HG03460 (cell line): Measurements from ENCODE around the gene SPATS1.
"Not testable (repeated sequence)": the region's sequence is repeated elsewhere in the genome, so short reads cannot be mapped to it uniquely, and the experiment has no call there.

Experiments used
- ATAC-seq: cut with Tn5 transposase; IDR thresholded peaks from one replicate; pipeline ENCODE4 v1.9.1; 2021; ENCODE audit not compliant: unreplicated experiment

The SPATS1 gene

DNA sequence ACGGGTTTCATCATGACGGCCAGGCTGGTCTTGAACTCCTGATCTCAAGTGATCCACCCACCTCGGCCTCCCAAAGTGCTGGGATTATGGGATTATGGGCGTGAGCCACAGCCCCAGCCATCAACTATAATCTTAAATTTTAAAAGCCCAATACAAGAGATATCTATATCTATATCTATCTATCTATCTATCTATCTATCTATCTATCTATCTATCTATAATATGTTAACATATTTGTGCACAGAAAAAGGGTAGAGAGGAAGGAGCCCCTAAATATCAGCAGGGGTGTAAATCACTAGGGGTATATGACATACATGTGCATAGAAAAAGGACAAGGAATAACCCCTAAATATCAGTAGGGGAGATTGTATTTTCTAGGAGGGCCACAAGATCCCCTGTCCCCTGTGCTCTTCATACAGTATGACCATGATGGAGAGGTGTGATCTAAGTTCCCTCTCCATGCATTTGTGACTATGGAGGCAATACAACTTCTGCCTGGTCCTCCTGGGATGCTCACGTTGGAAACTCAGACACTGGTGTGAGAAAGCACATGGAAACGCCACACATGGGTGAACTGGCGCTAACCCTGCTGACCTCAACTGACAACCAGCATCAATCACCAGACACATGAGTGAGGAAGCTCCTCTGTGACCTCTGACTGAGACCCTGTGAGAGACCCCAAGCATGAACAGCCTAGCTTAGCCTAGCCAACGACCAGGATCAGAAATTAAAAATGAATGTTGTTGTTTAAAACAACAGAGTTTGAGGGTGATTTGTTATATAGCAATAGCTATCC lies 1.2 kb upstream of the SPATS1 start:
- no peak for ATAC-seq

DNA sequence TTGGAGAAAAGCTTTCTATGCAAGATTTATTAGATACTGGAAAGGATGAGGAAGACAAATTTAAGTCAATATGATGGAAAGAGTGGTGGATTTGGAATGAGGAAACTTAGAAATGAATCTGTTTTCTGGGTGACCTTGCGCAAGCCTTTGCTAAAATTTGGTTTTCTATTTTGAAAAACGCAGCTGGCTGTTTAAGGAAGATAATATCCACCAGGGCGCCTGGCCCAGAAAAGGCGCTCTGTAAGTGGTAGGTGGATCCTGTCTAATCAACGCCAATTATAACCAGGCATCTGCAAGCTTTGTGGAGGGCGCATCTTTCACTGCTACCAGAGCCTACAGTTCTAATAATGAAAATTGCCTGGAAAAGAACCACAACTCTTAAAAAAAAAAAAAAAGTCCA lies 398 bp upstream of the SPATS1 start:
- ATAC-seq: no peak

DNA sequence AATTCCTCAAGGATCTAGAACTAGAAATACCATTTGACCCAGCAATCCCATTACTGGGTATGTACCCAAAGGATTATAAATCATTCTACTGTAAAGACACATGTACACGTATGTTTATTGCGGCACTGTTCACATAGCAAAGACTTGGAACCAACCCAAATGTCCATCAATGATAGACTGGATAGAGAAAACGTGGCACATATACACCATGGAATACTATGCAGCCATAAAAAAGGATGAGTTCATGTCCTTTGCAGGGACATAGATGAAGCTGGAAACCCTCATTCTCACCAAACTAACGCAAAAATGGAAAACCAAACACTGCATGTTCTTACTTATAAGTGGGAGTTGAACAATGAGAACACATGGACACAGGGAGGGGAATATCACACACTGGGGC lies 4.4 kb downstream of the SPATS1 start:
- not testable (repeated sequence) for ATAC-seq

DNA sequence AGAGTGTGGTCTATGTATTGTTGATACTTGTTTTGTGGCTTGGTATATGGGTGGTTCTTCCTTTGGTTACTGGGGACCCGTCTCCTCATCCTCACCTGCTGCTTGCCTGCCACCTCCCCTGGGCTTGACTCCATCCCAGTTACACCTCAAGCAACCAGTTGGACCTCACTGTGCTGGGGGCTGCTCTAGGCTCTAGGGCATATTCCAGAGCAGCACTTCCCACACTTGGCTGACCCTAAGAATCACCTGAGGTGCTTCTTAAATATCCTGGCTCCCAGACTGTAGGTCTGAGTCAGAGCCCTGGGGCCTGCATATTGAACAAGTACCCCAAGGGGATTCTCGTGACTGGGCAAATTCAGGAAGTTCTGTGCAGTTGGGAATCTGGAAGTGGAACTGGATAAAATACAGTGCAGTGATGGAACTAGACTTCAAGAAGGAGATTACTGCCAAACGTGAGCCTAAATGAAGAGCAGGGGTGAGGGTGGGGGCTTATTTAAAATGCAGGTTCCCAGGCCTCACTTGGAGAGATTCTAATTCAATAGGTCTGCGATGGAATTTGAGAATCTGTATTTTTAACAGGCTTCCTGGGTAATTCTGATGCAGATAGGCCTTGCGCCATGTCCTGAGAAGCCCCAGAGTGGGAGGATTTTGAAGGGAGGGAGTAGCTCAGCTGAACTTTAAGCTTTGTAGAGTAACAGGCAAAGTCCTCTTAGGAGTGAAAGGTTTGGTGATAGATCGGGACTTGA lies 7.6 kb downstream of the SPATS1 start:
- ATAC-seq: no peak

DNA sequence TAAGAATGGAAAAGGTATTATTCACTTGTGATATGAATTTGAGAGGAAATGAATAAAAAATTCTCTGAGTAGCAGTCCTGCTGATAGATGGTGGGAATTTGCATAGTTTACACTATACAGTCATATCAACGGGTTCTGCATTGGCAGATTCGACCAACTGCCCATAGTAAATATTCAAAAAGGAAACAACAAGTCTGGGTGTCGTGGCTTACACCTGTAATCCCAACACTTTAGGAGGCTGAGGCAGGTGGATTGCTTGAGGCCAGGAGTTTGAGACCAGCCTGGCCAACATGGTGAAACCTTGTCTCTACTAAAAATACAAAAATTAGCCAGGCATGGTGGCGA lies 8.2 kb downstream of the SPATS1 start:
- ATAC-seq: not testable (repeated sequence)

DNA sequence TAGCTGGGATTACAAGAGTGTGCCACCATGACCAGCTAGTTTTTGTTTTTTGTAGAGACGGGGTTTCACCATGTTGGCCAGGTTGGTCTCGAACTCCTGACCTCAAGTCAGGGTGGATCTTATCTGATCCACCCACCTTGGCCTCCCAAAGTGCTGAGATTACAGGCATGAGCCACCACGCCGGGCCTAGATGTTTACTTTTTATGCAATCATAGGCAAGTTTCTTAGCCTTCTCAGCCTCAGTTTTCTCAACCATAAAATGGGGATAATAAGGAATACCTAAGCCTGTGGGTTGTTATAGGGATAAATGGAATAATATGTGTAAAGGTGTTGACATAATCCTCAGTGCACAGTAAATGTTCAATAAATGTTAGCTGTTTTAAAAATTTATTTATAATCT lies 9.8 kb downstream of the SPATS1 start:
- no peak for ATAC-seq

DNA sequence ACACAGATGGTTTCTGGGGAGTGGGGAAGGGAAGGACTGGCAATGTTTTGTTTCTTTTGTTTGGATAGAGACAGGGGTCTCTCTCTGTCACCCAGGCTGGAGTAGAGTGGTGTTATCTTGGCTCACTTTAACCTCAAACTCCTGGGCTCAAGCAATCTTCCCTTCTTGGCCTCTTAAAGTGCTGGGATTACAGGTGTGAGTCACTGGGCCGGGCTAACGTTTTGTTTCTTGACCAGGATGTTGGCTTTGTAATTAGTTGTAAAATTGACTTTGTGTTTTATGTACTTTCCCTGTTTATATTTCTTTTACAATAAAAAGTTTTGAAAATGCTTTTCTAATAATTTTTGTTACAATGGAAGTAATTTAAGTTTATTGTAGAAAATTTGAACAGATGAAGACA lies 10.9 kb downstream of the SPATS1 start:
- ATAC-seq: no peak

DNA sequence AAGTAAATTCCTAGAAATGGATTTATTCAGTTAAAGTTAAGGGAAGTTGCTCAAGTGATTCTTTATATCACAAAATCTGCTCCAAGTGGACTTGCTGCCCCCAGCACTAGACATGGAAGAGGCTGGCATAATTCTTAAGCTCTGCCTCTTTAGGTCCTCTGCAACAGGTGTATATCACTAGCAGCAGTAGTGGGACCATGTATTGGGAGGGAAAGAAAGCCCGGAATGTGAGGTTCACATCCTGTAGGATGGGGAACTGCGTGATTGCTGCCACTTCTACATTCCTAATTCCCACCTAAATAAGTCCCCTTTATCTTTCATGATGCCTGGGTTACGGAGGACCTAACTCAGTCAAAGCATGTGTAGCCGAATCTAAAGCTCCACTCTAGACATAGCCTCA lies 13.2 kb downstream of the SPATS1 start:
- ATAC-seq: no peak

DNA sequence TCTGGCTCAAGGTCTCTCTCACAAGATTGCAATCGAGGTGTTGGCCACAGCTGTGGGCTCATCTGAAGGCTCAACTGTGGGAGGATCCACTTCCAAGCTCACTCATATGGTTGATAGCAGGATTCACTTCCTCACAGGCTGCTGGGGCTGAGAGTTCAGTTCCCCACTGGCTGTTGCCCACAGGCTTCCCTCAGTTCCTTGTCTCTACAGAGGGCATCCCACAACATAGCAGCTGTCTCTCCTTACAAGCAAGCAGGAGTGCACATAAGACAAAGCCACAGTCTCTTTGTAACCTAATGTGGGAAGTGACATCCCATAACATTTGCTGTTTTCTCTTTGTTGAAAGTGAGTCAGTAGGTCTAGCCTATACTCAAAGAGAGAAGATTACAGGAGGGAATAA lies 14.0 kb downstream of the SPATS1 start:
- ATAC-seq: no peak

DNA sequence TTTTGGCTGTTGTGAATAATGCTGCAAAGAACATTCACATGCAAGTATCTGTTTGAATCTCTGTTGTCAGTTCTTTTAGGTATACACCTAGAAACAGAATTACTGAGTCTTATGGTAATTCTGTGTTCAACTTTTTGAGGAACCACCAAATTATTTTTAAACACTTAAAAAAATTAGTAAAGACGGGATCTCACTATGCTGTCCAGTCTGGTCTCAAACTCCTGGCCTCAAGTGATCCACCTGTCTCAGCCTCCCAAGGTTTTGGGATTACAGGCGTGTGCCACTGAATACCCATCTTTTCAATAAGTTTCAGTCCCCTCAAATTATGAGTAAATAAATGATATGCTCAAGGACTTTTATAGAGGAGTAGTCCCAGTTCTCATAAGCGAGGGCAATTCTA lies 17.5 kb downstream of the SPATS1 start:
- no peak for ATAC-seq

DNA sequence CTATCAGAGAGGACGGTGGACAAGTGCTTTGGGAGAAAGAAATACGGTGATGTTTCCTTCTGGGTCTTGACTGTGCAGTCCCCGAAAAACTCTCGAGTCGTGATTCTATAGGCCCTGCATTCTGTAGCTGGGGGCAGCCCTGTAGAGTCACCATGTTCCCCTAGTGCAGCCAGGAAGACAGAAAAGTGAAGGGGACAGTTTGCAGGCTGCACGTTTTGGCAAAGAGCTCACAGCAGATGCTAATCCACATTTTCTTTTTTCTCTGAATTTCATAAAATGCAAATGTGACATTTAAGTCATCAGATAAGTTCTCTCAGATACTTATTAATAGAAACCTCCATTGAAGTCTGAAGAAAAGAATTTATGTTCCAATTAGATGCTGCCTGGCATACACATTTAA lies 19.5 kb downstream of the SPATS1 start:
- ATAC-seq: no peak

DNA sequence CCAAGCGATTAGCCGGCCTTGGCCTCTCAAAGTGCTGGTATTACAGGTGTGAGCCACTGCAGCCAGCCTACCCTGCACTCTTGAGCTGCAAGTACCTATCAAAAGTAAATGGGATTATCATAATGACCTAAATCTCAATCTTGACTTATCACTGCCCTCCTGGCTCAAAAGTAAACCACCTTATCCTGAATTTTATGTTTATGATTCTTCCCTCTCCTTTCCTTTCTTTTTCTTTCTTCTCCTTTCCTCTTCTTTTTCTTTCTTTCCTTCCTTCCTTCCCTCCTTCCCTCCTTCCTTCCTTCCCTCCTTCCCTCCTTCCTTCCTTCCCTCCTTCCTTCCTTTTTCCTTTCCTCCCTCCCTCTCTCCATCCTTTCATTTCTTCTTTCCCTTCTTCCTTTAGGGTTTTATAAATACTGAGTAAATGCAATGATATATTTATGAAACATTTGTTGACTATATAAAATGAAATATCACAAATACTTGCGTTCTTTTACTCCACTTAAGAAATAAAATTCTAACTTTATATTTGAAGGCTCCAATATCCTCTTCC lies 21.0 kb downstream of the SPATS1 start:
- ATAC-seq: no peak

DNA sequence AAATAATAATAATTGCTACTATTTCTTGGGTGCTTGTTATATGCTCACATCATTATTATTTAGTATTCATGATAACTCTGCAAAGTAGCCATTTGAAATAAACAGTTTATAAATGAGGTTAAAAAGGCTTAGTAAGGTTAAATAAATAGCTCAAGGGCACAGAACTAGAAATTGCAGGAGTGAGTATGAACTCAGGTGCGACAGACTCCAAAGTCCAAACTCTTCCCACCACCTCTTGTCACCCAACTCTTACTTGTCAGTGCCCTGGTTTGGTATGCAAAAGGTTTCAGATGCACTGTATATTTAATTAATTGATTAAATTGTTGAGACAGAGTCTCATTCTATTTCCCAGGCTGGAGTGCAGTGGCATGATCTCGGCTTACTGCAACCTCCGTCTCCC lies 24.3 kb downstream of the SPATS1 start:
- ATAC-seq: no peak

DNA sequence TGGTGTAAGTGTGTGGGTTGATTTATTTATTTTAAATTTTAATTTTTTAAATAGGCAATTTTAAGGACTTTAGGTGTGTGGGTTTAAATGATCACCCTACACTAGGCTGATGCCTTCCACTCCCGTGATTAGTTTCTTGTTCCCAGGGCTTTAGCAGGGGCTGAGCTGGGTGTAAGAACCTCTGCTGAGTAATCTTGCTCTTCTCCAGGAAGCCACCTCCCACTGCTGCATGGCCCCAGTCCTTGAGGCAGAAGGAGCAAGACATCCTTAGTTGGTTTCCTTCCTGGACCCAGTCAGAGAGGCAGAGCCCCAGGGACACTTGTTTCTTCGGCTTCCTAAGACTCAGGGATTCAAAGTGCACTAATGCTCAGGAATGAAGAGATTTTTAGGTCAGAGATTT lies 25.2 kb downstream of the SPATS1 start:
- ATAC-seq: no peak

DNA sequence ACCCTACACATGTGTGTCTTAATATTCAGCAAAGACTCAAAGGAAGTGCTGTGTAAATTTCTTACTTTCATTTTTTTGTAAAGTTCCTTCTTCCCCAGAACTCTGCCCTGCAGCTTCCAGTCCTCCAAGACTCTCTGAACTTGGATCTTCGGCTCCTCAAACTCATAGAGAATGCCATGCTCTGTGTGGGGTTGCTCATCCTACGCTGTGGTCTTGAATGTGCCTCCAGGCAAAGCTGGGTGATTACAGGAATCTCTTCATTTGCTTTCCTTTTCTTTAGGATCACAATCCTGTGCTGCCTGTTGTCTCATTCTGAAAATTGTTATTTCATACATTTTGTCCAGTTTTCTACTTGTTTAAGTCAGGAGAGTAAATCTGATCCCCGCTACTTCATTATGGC lies 30.6 kb downstream of the SPATS1 start:
- ATAC-seq: no peak

DNA sequence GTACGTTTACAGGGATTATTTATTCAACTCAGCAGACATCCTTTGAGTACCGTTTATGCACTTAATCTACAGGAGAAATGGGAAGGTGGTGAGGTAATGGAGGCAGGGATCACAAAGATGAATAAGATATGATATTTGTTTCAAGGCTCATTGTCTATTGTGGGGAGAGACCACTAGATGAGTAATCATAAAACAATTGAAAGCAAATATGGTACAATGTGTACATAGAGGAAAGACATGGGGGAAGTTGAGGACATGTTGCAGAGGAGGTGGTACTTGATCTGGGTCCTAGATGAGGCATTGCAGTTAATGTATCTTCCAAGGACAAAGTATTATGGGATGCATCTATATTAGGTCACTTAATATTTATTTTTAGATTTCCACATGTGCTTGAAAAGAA lies 31.3 kb downstream of the SPATS1 start:
- ATAC-seq: no peak

DNA sequence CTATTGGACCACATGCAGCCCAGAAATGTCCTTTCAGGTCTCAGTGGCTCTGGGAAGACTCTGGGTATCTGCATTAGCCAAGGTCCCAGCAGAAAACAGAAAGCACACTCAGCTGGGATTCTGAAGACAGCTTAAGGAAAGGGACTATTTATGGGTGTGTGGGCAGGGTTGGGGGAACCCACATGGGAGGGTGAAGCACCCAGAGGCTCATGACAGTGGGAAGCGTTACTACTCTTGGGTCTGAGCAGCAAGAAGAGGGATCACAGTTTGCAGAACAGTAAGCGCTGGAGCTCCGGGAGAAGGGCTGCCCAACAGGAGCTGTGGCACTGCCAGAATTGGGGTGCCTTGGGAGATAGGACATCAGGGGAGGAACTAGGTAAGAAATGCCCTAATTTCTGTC lies 32.6 kb downstream of the SPATS1 start:
- no peak for ATAC-seq

DNA sequence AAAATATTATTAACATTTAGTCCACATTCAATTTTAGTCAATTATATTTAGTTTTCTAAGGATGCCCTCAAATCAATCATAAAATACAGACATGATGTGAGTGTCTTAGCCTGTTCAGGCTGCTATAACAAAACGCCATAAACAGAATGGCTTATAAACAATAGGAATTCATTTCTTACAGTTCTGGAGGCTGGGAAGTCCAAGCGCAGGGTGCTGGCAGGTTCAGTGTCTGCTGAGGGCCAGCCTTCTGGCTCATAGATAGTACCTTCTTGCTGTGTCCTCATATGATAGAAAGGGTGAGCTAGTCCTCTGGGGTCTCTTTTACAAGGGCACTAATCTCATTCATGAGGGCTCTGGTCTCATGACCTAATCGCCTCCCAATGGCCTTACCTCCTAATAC lies 35.0 kb downstream of the SPATS1 start:
- ATAC-seq: no peak

DNA sequence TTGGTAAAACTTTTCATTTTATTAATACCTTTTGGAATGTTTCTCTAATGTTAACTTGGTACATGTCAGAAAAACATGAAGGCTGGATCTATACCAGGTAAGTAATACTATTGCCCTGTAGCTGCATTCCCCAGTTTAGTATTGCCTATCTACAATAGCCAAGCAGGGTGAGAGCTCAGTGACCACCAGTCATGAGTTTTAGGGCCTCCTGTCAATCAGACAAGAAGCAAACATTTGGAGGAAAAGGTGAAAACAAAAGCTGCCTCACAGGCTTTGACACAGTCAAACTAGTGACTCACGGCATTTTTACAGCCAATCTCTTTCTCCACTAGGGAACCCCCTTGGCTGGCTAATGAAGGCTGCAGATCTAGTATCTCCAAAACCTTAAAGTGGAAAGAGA lies 35.5 kb downstream of the SPATS1 start:
- no peak for ATAC-seq

DNA sequence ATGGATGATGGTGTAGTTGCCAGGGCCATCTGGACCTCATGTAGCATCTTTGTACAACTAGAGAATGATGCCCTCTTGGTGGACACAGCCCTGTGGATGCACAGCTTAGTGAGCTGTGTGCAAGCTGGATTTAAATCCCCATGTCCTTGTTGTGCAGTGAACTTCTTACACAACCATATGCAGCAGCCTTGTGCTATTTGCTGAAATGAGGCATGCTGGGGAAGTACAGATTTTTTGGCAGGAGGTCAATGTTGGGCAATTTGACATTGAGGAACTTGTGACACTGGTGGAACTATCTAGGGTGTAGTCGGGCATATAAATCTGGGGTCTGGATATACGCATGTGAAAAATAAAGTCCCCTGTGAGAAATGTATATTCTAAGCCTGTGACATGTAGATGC lies 39.3 kb downstream of the SPATS1 start:
- no peak for ATAC-seq

DNA sequence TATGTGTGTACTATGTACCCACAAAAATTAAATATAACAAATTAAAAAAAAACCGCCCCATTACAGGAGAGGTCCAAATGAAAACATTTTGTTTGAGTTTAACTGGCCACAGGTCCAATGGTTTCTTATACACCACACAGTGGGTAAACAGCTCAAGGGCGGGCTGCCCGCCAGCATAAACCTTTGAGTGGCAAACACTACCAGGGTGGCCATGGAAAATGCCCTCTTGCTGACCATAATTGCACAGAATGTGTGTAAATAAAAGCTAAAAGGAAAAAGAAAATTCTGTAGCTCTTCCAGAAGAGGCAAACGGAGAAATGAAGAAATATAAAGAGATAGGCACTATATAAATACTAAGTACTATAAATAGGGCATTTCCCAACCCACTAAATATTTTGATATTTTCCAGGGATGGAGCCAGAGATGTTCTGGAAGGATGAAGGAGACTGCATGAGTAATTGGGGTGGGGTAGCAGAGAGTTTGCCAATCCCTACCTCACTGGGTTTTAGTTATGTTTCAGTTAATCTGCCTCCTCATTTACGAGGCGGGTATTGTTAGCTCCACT lies 44.0 kb downstream of the SPATS1 start:
- ATAC-seq: no peak

DNA sequence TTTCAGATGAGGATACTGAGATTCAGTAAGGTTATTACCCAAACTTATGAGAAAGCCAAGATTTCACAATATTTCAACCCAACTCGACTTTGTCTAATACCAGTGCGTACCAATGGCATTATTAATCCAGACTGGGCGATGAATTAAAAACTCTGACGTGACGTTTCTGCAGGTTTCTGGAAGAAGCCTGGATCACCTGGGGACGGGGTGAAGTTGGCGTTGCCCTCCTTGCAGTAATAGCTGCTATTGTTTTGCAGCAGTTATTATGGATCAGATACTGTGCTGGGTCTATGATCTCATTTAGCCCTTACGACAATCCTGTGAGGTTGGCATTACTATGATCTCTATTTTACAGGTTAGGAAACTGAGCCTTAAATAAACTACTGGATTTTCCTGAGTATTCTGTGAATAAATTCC lies 44.5 kb downstream of the SPATS1 start:
- ATAC-seq: no peak
